ENCODE data around the gene ZNF316.

DNA sequence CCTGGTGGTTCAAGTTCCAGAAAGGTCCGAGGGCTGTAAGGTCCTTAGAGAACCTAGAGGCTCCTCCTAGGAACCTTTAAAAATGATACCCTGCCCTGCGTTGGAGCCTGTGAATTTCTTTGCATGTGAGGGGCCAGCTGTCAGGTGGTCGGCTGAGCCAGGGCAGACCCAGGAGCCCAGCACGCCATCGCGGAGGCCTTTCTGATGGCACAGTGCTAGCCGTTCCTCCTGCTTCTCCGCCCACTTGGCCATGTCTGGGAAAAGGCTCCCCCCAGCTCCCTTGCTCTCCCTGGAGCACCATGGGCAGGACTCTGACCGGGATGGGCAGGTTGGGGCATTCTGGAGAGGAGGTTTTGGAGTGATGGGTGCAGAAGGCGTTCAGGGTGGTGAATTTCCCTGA lies 7.6 kb downstream of the ZNF316 start:
- TF ChIP-seq, protein P1, sequence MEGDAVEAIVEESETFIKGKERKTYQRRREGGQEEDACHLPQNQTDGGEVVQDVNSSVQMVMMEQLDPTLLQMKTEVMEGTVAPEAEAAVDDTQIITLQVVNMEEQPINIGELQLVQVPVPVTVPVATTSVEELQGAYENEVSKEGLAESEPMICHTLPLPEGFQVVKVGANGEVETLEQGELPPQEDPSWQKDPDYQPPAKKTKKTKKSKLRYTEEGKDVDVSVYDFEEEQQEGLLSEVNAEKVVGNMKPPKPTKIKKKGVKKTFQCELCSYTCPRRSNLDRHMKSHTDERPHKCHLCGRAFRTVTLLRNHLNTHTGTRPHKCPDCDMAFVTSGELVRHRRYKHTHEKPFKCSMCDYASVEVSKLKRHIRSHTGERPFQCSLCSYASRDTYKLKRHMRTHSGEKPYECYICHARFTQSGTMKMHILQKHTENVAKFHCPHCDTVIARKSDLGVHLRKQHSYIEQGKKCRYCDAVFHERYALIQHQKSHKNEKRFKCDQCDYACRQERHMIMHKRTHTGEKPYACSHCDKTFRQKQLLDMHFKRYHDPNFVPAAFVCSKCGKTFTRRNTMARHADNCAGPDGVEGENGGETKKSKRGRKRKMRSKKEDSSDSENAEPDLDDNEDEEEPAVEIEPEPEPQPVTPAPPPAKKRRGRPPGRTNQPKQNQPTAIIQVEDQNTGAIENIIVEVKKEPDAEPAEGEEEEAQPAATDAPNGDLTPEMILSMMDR (IDR thresholded peaks at IDR 0.05; ENCODE audit: poor library complexity): no peak
- no peak for TF ChIP-seq EZH2 (IDR thresholded peaks at IDR 0.05; ENCODE audit: borderline replicate concordance)
- no peak for TF ChIP-seq EZH2phosphoT487 (IDR thresholded peaks at IDR 0.05; ENCODE audit: low read depth, severe bottlenecking, unreplicated experiment)
